ENCODE results near the gene KCNIP4.

- no peak for TF ChIP-seq RFX5 (IDR thresholded peaks at IDR 0.05; ENCODE audit: low read depth, low read length)
- no peak for TF ChIP-seq MYNN (IDR thresholded peaks at IDR 0.05)
- no peak for TF ChIP-seq MYNN (CRISPR knock-in tag; IDR thresholded peaks at IDR 0.05)
- TF ChIP-seq RBM22 (IDR thresholded peaks at IDR 0.05; ENCODE audit: low read depth, low read length, poor library complexity, severe bottlenecking) = no peak
- TF ChIP-seq POLR2AphosphoS5 (IDR thresholded peaks at IDR 0.05; ENCODE audit: control insufficient read depth, insufficient read depth, low read depth, low read length) = no peak
- TF ChIP-seq ZNF707 (CRISPR knock-in tag; conservative IDR thresholded peaks at IDR 0.05) = no peak
- TF ChIP-seq BHLHE40 (IDR thresholded peaks at IDR 0.05; ENCODE audit: low read length) = no peak
- TF ChIP-seq, protein P1, sequence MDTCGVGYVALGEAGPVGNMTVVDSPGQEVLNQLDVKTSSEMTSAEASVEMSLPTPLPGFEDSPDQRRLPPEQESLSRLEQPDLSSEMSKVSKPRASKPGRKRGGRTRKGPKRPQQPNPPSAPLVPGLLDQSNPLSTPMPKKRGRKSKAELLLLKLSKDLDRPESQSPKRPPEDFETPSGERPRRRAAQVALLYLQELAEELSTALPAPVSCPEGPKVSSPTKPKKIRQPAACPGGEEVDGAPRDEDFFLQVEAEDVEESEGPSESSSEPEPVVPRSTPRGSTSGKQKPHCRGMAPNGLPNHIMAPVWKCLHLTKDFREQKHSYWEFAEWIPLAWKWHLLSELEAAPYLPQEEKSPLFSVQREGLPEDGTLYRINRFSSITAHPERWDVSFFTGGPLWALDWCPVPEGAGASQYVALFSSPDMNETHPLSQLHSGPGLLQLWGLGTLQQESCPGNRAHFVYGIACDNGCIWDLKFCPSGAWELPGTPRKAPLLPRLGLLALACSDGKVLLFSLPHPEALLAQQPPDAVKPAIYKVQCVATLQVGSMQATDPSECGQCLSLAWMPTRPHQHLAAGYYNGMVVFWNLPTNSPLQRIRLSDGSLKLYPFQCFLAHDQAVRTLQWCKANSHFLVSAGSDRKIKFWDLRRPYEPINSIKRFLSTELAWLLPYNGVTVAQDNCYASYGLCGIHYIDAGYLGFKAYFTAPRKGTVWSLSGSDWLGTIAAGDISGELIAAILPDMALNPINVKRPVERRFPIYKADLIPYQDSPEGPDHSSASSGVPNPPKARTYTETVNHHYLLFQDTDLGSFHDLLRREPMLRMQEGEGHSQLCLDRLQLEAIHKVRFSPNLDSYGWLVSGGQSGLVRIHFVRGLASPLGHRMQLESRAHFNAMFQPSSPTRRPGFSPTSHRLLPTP (IDR thresholded peaks at IDR 0.05; ENCODE audit: borderline replicate concordance, extremely low read depth, insufficient read length) = no peak
- TF ChIP-seq, protein P2, sequence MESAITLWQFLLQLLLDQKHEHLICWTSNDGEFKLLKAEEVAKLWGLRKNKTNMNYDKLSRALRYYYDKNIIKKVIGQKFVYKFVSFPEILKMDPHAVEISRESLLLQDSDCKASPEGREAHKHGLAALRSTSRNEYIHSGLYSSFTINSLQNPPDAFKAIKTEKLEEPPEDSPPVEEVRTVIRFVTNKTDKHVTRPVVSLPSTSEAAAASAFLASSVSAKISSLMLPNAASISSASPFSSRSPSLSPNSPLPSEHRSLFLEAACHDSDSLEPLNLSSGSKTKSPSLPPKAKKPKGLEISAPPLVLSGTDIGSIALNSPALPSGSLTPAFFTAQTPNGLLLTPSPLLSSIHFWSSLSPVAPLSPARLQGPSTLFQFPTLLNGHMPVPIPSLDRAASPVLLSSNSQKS (CRISPR knock-in tag; IDR thresholded peaks at IDR 0.05) = no peak
- no peak for TF ChIP-seq TCF7 (IDR thresholded peaks at IDR 0.05; ENCODE audit: borderline replicate concordance)
- TF ChIP-seq HSF4 (CRISPR knock-in tag; IDR thresholded peaks at IDR 0.05; ENCODE audit: borderline replicate concordance) = no peak
- no peak for TF ChIP-seq CTCF (IDR thresholded peaks at IDR 0.05 in 2 of 3, conservative IDR thresholded peaks at IDR 0.05 in 1 of 3; ENCODE audit: insufficient read depth in 2 of 3, low read depth in 1 of 3, low read length in 3 of 3)
- TF ChIP-seq ILF3 (IDR thresholded peaks at IDR 0.05; ENCODE audit: borderline replicate concordance) = no peak
- no peak for TF ChIP-seq ZFP30 (CRISPR knock-in tag; IDR thresholded peaks at IDR 0.05; ENCODE audit: borderline replicate concordance)
- no peak for TF ChIP-seq SIN3A (IDR thresholded peaks at IDR 0.05; ENCODE audit: borderline replicate concordance in 2 of 2, control insufficient read depth in 1 of 2, low read depth in 2 of 2, low read length in 2 of 2)
Observed at GRCh38 chr4:20847124-20847747, 1101.3 kb downstream of the KCNIP4 start.
